GM18873 (cell line): ENCODE results near the gene VIPR2.

ENCODE experiments used
- ATAC-seq: cut with Tn5 transposase; IDR thresholded peaks from one replicate; pipeline ENCODE4 v1.9.1; 2021; ENCODE audit warnings: mild to moderate bottlenecking, moderate library complexity, moderate number of reproducible peaks; ENCODE audit not compliant: unreplicated experiment, low FRiP score

Gene VIPR2

DNA sequence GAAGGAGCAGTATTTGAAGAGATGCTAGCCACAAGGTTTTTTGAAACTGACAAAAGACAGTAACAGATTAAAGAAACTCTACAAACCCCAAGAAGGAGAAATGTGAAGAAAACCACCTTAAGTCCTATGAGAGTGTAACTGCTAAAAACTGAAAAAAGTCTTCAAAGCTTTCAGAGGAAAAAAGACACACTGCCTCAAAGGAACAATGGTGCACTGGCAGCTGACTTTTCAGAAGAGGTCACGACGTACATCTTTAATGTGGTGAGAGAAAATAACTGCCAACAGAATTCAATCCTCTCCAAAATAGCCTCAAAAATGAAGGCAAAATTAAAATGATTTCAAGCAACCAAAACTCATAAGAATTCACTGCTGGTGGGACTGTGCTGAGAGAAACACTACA is 94.0 kb downstream of the VIPR2 start:
- ATAC-seq: no peak

DNA sequence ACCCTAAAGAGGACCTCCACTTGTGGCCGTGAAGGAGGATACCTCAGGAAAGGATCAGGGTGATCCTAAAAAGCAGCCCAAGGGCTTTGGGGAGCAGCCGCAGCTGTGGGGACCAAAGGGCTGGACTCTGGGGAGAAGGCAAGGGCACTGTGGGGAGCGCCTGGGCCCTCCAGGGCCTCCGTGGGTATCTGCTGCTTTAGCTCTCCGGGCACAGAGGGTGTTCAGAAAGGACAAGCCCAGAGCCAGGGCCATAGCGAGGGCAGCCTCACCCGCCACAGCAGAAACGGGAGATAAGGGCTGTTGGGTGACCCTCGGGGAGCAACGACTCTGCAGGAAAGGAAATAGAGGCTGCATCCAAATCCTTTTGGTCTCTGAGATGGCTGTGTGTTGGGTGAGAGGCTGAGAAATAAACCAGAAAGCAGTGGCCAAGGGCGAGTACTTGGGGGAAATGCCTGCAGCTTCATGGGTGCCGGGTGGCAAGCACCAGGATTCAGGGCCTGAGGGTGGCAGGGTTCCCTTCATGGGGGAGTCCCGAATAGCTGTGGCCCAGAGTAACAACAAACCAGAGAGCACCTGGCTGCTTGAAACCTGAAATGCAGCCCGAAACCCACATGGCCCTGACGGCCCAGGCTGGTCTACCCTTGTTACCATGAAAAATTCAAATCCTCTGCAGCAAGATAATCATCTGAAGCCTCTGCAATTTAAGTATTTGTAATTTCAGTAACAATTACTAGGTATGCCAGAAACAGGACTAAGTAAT is 95.2 kb downstream of the VIPR2 start:
- ATAC-seq: no peak

DNA sequence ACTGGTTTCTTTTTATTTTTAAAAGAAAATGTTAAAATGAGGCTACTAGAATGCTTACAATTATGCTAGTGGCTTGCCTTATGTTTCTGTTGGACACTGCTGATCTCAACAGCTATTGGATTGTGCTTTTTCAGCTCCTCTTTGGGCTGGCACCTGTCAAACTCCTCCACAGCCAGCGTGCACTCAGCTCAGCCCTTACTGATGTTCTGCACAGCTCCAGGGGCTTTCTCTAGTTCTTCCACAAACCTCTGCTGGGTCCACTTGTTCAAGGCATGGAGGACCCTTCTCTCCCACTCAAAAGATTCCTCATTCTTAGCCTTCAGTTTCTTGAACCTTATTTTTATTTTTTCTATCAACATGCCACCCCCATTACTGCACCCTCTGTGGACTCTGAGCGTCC is 96.0 kb downstream of the VIPR2 start:
- ATAC-seq: no peak

DNA sequence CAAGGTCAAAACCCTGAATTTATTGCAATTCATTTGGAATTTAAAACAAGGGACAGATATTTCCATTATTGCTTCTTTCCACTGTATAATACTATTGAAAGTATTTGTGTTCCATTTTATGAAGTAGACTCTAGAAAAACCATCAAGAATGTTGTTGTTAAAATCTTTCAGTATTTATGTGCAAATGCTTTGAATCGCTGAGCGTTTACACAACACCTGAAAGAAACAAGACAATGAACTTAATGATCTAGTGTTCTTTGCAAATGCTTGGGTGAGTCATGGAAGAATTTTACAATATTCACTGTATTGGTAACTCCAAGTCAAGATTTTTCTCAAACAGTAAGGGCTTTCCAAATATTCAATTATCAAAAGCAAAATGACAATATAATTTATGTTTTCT is 97.1 kb downstream of the VIPR2 start:
- no peak for ATAC-seq

DNA sequence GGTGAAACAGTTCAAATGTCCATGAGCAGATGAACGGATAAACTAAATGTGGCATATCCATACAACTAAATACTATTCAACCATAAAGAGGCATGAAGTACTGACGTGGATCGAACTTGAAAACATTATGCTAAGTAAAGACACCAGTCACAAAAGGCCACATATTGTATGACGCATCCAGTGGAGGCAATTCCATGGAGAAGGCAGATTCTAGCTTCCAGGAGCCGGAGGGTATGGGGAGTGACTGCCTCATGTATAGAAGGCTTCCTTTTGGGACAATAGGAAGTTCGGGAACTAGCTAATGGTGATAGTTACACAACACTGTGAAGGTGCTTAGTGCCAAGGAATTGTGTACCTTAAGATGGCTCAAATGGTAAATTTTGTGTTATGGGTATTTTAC is 98.4 kb downstream of the VIPR2 start:
- no peak for ATAC-seq

DNA sequence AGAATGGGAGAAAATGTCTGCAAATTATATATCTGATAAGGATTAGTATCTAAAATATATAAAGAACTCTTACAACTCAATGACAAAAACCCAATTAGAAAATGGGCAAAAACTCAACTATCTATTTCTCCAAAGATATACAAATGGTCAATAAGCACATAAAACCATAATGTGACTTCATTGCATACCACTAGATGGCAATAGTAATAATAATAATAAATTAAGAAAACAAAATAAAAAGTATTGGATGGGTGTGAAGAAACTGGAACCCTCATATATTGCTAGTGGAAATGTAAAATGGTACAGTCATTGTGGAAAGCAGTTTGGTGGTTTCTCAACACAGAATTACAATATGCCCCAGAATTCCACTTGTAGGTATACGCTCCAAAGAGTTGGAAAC is 98.8 kb downstream of the VIPR2 start:
- ATAC-seq: no peak

DNA sequence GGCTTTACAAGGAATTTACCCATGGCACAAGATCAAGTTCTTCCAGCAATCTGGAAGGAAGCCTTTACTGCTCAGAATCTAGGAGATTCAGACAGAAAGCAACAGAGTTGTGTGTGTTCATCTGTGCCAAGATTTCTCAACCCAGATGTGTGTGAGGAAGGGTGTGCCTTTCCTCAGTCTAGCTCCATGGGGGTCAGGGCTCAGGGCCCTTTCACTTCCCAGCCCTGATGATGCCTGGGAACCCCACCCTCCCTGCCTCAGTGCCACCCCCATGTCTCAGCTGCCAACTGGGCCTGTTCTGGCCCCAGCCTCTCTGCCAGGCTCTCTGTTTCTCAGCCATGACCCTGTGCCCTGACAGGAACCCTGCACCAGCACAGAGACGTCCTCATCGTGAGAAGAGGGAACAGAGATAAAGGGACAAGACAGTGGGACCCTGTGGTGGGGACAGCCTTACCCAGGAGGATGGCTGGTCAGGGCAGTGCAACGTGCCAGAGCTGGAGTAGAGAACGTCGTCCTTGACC is 102.0 kb downstream of the VIPR2 start:
- ATAC-seq: no peak

DNA sequence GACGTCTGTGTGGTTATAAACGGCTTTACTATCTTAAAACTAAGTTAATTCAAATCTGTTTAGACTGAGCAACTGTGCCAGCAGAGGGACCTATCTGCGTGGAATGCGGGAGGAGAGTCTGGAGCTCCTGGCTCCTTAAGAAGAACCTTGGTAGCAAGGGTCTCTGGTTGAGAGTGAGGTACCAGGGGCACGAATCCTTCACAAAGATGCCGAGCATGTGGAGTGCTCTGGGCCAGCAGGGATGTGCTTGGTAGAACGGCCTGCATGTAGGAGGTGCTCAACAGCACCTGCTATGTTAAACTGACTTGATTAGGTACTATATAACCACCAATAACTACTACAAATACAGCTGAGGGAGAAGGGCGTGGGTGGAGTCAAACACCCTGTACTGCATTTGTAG is 102.6 kb downstream of the VIPR2 start:
- no peak for ATAC-seq

DNA sequence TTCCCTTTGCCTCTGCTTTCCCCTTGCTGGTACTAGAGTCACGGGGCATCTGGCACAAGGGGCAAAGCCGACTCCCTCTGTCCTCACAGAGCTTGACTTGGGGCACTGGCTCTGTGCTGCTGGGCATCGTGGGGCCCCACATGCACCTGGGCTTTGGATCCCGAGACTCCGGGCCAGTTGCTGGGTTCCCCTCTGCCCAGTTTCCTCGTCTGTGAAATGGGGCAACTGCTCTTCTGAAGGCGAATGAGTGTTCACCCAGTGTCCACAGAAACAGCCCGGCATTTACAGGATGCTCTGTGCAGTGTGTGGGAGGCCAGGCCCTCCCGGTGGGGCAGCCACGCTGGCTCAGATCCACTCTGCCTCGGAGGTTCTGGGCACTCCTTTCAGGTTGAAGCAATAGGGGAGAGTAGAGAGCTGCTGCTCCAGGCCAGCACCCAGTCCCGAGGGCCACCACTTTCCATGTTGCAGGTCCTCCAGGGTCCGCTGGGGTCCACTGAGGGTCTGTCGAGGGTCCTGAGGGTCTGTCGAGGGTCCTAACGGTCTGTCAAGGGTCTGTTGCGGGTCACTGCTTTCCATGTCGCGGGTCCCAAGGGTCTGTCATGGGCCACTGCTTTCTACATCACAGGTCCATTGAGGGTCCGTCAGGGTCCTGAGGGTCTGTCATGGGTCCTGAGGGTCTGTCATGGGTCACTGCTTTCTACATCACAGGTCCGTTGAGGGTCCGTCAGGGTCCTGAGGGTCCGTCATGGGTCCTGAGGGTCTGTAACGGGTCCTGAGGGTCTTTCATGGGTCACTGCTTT is 103.6 kb downstream of the VIPR2 start:
- ATAC-seq: no peak

DNA sequence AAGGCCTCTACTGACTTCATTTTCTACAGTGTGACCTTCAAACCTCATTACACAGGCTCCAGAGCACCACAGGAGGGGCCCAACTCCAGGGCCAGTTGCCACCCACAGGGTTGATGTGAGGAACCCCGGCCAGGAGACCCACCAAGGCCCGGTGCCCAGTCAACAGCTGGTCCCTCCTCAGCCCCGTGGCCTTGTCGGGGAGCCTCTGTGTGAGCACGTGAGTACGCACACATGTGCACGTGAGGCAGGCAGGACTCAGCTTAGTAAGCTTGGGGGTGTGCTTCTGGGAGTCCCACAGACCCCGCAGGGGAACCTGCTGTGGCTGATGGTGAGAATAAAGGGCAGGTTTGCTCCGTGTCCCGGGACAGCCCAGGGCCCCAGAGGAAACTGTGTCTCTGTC is 104.5 kb downstream of the VIPR2 start:
- no peak for ATAC-seq

DNA sequence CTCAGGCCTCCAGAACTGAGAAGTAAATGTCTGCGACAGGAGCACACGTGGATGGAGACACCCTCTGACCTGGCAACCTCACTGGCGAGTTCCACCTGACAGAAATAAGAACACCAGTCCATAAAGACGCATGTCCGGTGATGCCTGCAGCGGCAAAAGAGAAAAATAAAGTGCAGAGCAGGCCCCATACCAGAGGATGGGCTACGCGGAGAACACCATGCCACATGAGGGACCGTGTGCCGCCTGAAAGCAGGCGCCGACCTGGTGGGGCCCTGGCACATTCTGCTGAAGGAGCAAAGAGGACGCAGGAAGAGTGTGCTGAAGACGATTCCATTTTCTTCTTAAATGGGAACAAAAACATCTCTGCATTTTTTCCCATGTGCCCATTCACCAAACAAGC is 105.0 kb downstream of the VIPR2 start:
- no peak for ATAC-seq

DNA sequence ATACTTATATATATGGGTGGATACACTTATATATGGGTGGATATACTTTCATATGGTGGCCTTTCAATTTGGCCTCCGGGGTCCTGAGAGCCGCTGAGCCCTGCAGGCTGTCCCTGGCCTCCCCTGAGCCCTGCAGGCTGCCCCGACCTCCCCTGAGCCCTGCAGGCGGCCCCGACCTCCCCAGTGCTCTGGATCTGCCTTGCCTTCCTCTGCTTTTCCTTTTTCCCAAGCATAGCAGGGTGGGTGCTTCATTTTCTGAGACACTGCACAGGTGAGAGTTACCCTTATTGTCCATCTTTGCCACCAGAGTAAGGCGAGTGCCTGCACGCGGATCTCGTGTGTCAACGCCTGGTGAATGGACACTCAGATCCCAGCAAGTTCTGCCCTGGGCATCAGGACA is 106.6 kb downstream of the VIPR2 start:
- no peak for ATAC-seq

DNA sequence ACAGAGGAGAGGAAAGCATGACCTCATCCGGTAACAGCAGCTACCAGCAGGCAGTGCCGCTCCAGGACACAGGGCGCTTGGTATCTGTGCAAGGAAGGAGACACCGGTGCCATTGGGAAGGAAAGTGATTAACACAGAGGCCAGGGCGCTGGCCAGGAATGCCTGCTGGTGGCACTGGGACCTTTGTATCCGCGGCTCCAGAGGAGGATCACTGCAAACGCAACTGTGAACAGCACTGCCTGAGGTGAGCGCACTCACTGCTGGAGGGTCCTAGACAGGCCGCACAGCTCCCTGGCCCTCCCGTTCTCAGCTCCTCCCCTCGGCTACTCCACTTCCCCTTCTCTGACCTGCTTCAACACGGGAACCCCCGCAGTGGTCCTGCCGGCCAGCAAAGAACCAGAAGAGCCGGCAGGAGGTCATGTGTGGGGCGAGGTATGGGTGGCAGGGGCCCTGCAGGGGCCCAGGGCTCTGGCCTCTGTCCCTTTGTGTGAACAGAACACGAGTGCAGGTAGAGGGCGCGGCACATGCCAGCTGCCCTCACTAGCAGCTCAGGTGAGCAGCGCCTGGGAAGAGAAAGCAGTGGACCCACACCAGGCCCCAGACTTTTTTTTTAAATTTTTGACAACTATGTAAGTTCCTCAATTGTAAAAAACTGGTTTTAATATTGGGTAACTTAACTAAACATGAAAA is 107.6 kb downstream of the VIPR2 start:
- ATAC-seq: no peak

DNA sequence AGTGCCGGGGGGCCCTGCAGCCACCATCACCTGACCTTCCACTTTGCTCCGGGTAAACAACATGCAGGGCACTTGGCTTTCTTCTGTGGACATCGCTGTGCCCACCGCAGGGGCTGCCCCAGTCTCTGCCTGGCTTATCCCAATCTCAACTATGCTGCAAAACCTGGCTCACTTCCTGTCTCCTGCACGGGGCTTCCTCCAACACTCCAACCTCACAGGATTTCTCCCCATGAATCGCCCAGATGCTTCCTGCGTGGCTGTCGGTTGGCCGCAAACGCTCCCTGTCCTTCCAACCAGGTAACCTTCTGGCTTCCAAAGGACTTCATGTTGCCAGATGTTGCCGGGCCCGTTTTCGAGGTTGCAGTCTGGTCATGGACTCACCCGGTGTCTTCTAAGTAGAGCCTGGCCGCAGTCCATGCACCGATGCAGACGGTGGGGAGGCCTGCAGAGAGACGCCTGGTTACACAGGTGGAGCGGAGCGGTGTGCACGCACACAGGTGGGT is 109.0 kb downstream of the VIPR2 start:
- ATAC-seq: no peak

DNA sequence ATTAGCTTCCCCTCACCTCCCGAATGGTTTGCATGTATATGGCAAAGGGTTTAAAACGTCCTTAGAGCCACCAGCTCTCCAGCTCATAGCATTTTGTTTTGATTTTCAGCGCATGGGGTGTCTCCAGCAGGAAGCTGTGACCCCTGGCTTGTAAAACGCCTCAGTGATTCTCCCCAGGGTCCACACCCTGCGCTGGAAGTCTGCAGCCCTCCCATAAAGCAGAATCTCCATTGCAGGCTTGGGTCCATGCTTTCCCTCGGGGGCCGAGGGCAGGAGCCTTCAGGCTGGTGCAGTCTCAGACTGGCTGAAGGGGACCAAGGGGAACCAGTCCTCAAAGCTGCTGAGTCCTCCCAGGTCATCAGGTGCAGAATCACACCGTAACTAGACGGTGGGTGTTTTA is 109.7 kb downstream of the VIPR2 start:
- no peak for ATAC-seq

DNA sequence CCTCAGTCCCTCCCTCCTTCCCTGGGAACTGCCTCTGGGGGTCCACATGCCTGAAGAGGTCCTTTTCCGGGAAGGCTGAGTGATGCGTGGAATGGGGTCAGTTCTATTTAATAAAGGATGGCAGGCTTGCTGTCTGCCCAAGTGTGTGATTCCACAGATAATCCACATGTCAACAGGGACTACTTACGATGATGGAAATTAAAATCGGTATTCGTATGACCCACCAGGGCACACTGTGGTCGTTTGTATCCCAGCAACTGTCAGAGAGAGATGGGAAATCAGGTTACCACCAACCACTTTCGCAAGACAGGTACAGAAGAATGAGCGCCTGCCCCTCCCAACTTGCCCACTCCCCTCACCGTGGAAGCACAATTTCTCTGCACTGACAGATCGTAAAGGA is 110.3 kb downstream of the VIPR2 start:
- ATAC-seq: no peak

DNA sequence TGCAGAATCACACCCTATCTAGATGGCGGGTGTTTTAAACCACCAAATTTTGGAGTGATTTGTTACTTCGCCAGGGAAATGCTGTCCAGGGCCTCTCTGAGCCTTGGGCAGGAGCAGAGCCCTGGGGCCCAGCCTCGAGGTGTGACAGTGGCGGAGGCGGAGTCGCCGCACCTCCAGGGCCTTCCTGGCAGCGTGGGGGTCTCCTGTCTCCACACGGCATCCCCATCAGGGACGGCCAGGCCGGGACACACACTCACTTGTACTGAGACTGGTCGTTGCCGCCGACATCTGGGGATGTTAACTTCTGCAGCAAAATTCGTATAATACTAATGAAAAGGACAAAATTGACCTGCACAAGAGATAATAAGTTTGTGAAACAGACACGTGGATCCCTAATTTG is 110.7 kb downstream of the VIPR2 start:
- no peak for ATAC-seq

DNA sequence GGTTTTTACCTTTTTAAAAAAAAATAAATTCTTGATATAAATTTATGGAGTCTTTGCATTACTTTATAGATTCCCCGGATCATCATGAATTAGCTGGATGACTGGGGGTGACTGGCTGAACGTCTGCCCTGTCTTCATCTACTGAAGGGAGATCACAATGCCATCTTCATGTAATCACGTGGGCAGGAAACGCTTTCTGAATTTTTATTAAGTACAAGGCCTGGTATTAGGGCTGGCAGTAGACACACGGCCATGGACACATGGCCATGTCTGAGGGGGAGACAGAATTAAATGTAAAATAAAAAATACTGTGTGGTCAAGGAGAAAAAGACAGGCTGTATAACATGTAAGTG is 111.2 kb downstream of the VIPR2 start:
- ATAC-seq: no peak

DNA sequence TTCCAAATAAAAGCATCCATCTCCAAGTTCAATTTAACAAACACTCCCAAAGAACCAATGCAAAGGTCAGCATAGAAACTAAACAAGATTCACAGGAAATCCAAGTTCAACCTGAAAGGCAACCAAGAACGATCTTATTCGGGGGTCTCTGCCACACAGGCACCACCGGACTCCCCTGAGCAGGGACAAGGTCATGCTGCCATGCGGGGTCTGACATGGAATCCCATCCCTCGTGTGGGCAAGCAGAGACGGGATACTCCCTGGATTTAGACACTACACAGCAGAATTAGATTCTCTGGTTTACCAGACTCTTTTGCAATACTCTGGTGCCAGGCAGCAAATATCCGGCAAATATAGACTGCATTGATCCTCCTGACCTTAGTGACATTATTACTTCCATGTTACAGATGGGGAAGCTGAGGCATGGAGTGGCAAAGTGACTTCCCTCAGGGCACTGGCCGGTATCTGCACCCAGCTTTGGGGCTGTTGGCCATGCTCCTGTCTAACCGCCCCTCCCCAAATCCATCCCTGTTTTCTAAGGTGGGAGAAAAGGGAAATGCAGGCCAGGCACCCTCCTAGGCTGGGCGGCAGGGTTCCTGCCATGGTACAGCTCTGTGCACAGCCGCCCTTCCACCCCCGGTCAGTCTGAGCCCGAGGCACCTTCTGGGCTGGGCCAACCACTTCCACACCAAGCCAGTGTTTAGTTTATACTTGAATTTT is 111.8 kb downstream of the VIPR2 start:
- ATAC-seq: no peak

DNA sequence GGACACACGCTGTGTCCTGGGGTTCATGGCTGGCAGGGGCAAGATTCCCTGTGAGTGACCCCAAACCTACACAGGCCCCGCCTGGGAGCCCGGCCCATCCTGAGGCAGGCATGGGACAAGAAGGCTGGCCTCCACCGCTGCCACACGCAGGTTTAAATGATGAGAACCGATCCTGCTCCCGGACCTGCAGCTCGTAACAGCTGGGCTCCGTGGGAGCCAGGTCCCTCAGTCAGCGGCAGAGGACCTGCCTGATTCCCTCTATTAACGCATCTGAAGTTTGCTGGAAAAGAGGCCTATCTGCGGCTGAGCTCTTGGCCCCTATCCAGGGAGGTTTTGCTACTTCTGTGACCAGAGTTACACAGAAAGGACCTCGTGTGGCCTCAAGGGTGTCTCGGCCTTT is 112.3 kb downstream of the VIPR2 start:
- ATAC-seq: no peak

DNA sequence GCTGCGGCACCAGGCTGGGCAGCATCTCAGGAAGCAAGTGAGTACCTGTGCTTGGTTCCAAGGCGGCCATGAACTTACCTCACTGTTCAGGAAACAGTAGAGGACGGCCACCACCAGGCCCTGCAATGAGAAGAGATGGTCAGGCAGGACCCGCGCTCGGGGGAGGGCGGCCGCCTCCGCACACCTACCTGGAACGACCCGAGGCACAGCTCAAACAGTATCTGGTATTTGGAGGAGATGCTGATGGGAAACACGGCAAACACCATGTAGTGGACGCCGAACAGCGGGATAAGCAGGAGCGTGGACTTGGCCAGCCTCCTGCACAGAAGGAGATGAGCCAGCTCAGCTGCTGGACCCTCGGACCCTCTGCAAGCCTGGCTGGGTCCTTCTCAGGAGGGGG is 112.9 kb downstream of the VIPR2 start:
- ATAC-seq: no peak
